GM23338 (cell line): ENCODE measurements around the gene ERBB3. TPM values are rescaled to one million over a fixed set of nuclear protein-coding genes. Genes with fewer than 3 reads are reported as not detected.
A peak's percentile ranks its signal among the peaks of the same experiment; 100 is the strongest.

Experiments used
- ATAC-seq: fragments of 200-7000 bp; cut with Tn5 transposase; 3 replicates; pipeline ENCODE4 v1.9.1; 2020
- DNase-seq: peaks from one replicate; pipeline ENCODE4 v3.0.0-alpha.2; 2015; ENCODE audit warnings: low spot score
- H2AFZ ChIP-seq: fragments of 200-600 bp; sonication (generic); 2 replicates; pipeline ENCODE4 v1.8.0; 2016; ENCODE audit warnings: antibody characterized with exemption, mild to moderate bottlenecking, moderate library complexity
- H3F3A ChIP-seq: fragments of 200-600 bp; sonication (generic); replicated peaks from 2 replicates; pipeline ENCODE4 v1.8.0; 2017; ENCODE audit warnings: antibody characterized with exemption, mixed run types, low read depth
- H3K27ac ChIP-seq: fragments of 200-600 bp; sonication (generic); 2 replicates; pipeline ENCODE4 v1.6.1; 2016; ENCODE audit warnings: low read depth
- H3K27me3 ChIP-seq: fragments of 200-600 bp; sonication (generic); 2 replicates; pipeline ENCODE4 v1.8.0; 2016; ENCODE audit warnings: mild to moderate bottlenecking, mixed run types, moderate library complexity; ENCODE audit not compliant: insufficient read depth
- H3K36me3 ChIP-seq: fragments of 200-600 bp; sonication (generic); 2 replicates; pipeline ENCODE4 v1.8.0; 2016; ENCODE audit warnings: mild to moderate bottlenecking; ENCODE audit not compliant: insufficient read depth
- H3K4me1 ChIP-seq: fragments of 200-600 bp; sonication (generic); 2 replicates; pipeline ENCODE4 v1.8.0; 2016; ENCODE audit warnings: mild to moderate bottlenecking, moderate library complexity; ENCODE audit not compliant: insufficient read depth
- H3K4me2 ChIP-seq: fragments of 200-600 bp; sonication (generic); 2 replicates; pipeline ENCODE4 v1.7.1; 2017; ENCODE audit warnings: mixed run types
- H3K4me3 ChIP-seq: fragments of 200-600 bp; sonication (generic); 2 replicates; pipeline ENCODE4 v1.6.1; 2016; ENCODE audit warnings: mixed run types
- H3K79me2 ChIP-seq: fragments of 200-600 bp; sonication (generic); replicated peaks from 2 replicates; pipeline ENCODE4 v1.8.0; 2017; ENCODE audit warnings: mild to moderate bottlenecking; ENCODE audit not compliant: insufficient read depth
- H3K9me2 ChIP-seq: fragments of 200-600 bp; sonication (generic); 2 replicates; pipeline ENCODE4 v1.8.0; 2017; ENCODE audit not compliant: insufficient read depth
- H4K20me1 ChIP-seq: fragments of 200-600 bp; sonication (generic); replicated peaks from 2 replicates; pipeline ENCODE4 v1.8.0; 2017; ENCODE audit warnings: mild to moderate bottlenecking; ENCODE audit not compliant: insufficient read depth
- H3K27ac Mint-ChIP-seq: 2 replicates; pipeline ENCODE4 v1.8.0; 2020; ENCODE audit warnings: inconsistent platforms, mild to moderate bottlenecking, moderate library complexity, mixed read lengths
- H3K27me3 Mint-ChIP-seq: 3 replicates; pipeline ENCODE4 v1.8.0; 2022; ENCODE audit warnings: low read depth, mild to moderate bottlenecking, moderate library complexity, mixed read lengths, inconsistent platforms; ENCODE audit not compliant: insufficient read depth, poor library complexity
- H3K36me3 Mint-ChIP-seq: 3 replicates; pipeline ENCODE4 v1.8.0; 2021; ENCODE audit warnings: low read depth, mild to moderate bottlenecking, inconsistent platforms, moderate library complexity, mixed read lengths
- H3K4me1 Mint-ChIP-seq: 3 replicates; pipeline ENCODE4 v1.8.0; 2020; ENCODE audit warnings: mild to moderate bottlenecking, inconsistent platforms, mixed read lengths
- H3K4me3 Mint-ChIP-seq: 3 replicates; pipeline ENCODE4 v1.8.0; 2021; ENCODE audit warnings: moderate library complexity, mild to moderate bottlenecking, inconsistent platforms, mixed read lengths
- H3K9me3 Mint-ChIP-seq: 3 replicates; pipeline ENCODE4 v1.8.0; 2020; ENCODE audit warnings: moderate library complexity, mild to moderate bottlenecking, inconsistent platforms, mixed read lengths
- CREB1 ChIP-seq: fragments of 250-450 bp; sonication (Bioruptor Pico); IDR thresholded peaks from 2 replicates; pipeline ENCODE4 v1.5.0; 2020; ENCODE audit warnings: low read depth, mild to moderate bottlenecking, moderate library complexity
- EZH2 ChIP-seq: fragments of 200-600 bp; sonication (generic); IDR thresholded peaks from one replicate; pipeline ENCODE4 v1.8.0; 2017; ENCODE audit warnings: antibody characterized with exemption, mild to moderate bottlenecking, low read depth; ENCODE audit not compliant: unreplicated experiment
- EZH2phosphoT487 ChIP-seq: fragments of 200-600 bp; sonication (generic); IDR thresholded peaks from one replicate; pipeline ENCODE4 v1.8.1; 2018; ENCODE audit warnings: antibody characterized with exemption; ENCODE audit not compliant: unreplicated experiment
- JUNB ChIP-seq: IDR thresholded peaks from one replicate; pipeline ENCODE4 v1.6.1; 2016; ENCODE audit warnings: antibody characterized with exemption; ENCODE audit not compliant: unreplicated experiment
- NANOG ChIP-seq: IDR thresholded peaks from 2 replicates; pipeline ENCODE4 v1.6.1; 2016; ENCODE audit warnings: antibody characterized with exemption, borderline replicate concordance
- POLR2AphosphoS5 ChIP-seq: IDR thresholded peaks from 2 replicates; pipeline ENCODE4 v1.6.1; 2016; ENCODE audit warnings: antibody characterized with exemption, low read depth
- STAT1 ChIP-seq: IDR thresholded peaks from one replicate; pipeline ENCODE4 v1.6.1; 2016; ENCODE audit warnings: antibody characterized with exemption; ENCODE audit not compliant: unreplicated experiment
- ZNF114 ChIP-seq: fragments of 250-450 bp; sonication (Bioruptor Pico); IDR thresholded peaks from 2 replicates; pipeline ENCODE4 v1.5.0; 2020; ENCODE audit warnings: mild to moderate bottlenecking, moderate library complexity
- ZNF331 ChIP-seq: fragments of 250-450 bp; sonication (Bioruptor Pico); IDR thresholded peaks from 2 replicates; pipeline ENCODE4 v1.5.0; 2020; ENCODE audit warnings: low read depth, mild to moderate bottlenecking, moderate library complexity
- polyA plus RNA-seq: library from polyadenylated mRNA; unstranded; fragments of >200 nt; fragmentation: Nextera tagmentation; extraction: Ambion mirVana; gene quantifications from 2 replicates; pipeline ENCODE4 v1.2.1, GENCODE V29; 2016
- total RNA-seq: library from RNA; depleted of rRNA; stranded (reverse); fragments of >200 nt; shearing (Covaris generic); gene quantifications from 2 replicates; pipeline ENCODE4 v1.2.3, GENCODE V29; 2014
- TF ChIP-seq, protein P1 (sequence below): fragments of 250-450 bp; sonication (Bioruptor Pico); IDR thresholded peaks from 2 replicates; pipeline ENCODE4 v1.5.0; 2020; ENCODE audit warnings: mild to moderate bottlenecking, moderate library complexity
- TF ChIP-seq, protein P2 (sequence below): IDR thresholded peaks from 2 replicates; pipeline ENCODE4 v1.6.1; 2016; ENCODE audit warnings: antibody characterized with exemption
- TF ChIP-seq, protein P3 (sequence below): IDR thresholded peaks from one replicate; pipeline ENCODE4 v1.6.1; 2018; ENCODE audit warnings: antibody characterized with exemption; ENCODE audit not compliant: unreplicated experiment
- TF ChIP-seq, protein P4 (sequence below), 2 experiments: fragments of 200-600 bp in 1 of 2; sonication (generic) in 1 of 2; conservative IDR thresholded peaks; 2 replicates each; pipeline versions ENCODE4 v1.5.1 to v1.6.1; 2016 to 2017; ENCODE audit warnings: antibody characterized with exemption in 2 of 2, low read depth in 2 of 2, mild to moderate bottlenecking in 2 of 2, moderate library complexity in 1 of 2

The ERBB3 gene
- total and polyA plus RNA-seq, 2 experiments from 2014 or later = 21.0 to 54.4 TPM

DNA sequence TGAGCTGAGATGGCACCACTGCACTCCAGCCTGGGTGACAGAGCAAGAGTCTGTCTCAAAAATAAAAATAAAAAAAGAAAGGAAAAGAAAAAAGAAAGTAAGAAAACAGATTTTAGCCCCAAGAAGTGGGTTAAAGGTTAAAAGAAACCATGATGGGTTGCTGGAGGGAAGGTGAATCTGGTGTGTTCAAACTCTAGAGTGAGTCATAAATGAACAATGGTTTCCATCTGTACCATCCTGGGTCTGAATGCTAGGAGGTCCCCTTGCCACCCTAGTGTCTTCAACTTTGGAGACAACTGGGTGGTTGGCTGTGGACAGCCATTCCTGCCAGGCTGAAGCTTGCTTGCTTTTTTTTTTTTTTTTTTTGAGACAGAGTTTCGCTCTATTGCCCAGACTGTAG, 39.8 kb upstream of the ERBB3 start:
- no peaks in the 10 kb centered on the region for H3K27me3 ChIP-seq
- H3K4me1 ChIP-seq = peaks cover 25% of the 10 kb centered on the region
- H3K27me3 Mint-ChIP-seq = peaks cover 5% of the 10 kb centered on the region
- peaks cover 23% of the 10 kb centered on the region for H3K36me3 ChIP-seq
- no peak overlapping the region for H3K4me2 ChIP-seq
- no peak for TF ChIP-seq STAT1
- no peak for TF ChIP-seq EZH2phosphoT487
- TF ChIP-seq ZNF114 (CRISPR knock-in tag) = no peak
- no peak for TF ChIP-seq ZNF331 (CRISPR knock-in tag)
- no peak for TF ChIP-seq CREB1 (CRISPR knock-in tag)
- no peak for TF ChIP-seq POLR2AphosphoS5
- TF ChIP-seq, protein P1, sequence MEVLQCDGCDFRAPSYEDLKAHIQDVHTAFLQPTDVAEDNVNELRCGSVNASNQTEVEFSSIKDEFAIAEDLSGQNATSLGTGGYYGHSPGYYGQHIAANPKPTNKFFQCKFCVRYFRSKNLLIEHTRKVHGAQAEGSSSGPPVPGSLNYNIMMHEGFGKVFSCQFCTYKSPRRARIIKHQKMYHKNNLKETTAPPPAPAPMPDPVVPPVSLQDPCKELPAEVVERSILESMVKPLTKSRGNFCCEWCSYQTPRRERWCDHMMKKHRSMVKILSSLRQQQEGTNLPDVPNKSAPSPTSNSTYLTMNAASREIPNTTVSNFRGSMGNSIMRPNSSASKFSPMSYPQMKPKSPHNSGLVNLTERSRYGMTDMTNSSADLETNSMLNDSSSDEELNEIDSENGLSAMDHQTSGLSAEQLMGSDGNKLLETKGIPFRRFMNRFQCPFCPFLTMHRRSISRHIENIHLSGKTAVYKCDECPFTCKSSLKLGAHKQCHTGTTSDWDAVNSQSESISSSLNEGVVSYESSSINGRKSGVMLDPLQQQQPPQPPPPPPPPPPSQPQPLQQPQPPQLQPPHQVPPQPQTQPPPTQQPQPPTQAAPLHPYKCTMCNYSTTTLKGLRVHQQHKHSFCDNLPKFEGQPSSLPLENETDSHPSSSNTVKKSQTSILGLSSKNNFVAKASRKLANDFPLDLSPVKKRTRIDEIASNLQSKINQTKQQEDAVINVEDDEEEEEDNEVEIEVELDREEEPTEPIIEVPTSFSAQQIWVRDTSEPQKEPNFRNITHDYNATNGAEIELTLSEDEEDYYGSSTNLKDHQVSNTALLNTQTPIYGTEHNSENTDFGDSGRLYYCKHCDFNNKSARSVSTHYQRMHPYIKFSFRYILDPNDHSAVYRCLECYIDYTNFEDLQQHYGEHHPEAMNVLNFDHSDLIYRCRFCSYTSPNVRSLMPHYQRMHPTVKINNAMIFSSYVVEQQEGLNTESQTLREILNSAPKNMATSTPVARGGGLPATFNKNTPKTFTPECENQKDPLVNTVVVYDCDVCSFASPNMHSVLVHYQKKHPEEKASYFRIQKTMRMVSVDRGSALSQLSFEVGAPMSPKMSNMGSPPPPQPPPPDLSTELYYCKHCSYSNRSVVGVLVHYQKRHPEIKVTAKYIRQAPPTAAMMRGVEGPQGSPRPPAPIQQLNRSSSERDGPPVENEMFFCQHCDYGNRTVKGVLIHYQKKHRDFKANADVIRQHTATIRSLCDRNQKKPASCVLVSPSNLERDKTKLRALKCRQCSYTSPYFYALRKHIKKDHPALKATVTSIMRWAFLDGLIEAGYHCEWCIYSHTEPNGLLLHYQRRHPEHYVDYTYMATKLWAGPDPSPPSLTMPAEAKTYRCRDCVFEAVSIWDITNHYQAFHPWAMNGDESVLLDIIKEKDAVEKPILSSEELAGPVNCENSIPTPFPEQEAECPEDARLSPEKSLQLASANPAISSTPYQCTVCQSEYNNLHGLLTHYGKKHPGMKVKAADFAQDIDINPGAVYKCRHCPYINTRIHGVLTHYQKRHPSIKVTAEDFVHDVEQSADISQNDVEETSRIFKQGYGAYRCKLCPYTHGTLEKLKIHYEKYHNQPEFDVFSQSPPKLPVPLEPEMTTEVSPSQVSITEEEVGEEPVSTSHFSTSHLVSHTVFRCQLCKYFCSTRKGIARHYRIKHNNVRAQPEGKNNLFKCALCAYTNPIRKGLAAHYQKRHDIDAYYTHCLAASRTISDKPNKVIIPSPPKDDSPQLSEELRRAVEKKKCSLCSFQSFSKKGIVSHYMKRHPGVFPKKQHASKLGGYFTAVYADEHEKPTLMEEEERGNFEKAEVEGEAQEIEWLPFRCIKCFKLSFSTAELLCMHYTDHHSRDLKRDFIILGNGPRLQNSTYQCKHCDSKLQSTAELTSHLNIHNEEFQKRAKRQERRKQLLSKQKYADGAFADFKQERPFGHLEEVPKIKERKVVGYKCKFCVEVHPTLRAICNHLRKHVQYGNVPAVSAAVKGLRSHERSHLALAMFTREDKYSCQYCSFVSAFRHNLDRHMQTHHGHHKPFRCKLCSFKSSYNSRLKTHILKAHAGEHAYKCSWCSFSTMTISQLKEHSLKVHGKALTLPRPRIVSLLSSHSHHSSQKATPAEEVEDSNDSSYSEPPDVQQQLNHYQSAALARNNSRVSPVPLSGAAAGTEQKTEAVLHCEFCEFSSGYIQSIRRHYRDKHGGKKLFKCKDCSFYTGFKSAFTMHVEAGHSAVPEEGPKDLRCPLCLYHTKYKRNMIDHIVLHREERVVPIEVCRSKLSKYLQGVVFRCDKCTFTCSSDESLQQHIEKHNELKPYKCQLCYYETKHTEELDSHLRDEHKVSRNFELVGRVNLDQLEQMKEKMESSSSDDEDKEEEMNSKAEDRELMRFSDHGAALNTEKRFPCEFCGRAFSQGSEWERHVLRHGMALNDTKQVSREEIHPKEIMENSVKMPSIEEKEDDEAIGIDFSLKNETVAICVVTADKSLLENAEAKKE (CRISPR knock-in tag) = no peak
- no peak for TF ChIP-seq JUNB
- TF ChIP-seq NANOG = no peak
- TF ChIP-seq, protein P2, sequence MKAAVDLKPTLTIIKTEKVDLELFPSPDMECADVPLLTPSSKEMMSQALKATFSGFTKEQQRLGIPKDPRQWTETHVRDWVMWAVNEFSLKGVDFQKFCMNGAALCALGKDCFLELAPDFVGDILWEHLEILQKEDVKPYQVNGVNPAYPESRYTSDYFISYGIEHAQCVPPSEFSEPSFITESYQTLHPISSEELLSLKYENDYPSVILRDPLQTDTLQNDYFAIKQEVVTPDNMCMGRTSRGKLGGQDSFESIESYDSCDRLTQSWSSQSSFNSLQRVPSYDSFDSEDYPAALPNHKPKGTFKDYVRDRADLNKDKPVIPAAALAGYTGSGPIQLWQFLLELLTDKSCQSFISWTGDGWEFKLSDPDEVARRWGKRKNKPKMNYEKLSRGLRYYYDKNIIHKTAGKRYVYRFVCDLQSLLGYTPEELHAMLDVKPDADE = no peak
- TF ChIP-seq, protein P3, sequence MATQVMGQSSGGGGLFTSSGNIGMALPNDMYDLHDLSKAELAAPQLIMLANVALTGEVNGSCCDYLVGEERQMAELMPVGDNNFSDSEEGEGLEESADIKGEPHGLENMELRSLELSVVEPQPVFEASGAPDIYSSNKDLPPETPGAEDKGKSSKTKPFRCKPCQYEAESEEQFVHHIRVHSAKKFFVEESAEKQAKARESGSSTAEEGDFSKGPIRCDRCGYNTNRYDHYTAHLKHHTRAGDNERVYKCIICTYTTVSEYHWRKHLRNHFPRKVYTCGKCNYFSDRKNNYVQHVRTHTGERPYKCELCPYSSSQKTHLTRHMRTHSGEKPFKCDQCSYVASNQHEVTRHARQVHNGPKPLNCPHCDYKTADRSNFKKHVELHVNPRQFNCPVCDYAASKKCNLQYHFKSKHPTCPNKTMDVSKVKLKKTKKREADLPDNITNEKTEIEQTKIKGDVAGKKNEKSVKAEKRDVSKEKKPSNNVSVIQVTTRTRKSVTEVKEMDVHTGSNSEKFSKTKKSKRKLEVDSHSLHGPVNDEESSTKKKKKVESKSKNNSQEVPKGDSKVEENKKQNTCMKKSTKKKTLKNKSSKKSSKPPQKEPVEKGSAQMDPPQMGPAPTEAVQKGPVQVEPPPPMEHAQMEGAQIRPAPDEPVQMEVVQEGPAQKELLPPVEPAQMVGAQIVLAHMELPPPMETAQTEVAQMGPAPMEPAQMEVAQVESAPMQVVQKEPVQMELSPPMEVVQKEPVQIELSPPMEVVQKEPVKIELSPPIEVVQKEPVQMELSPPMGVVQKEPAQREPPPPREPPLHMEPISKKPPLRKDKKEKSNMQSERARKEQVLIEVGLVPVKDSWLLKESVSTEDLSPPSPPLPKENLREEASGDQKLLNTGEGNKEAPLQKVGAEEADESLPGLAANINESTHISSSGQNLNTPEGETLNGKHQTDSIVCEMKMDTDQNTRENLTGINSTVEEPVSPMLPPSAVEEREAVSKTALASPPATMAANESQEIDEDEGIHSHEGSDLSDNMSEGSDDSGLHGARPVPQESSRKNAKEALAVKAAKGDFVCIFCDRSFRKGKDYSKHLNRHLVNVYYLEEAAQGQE = no peak
- no peak for TF ChIP-seq EZH2
- TF ChIP-seq, protein P4, sequence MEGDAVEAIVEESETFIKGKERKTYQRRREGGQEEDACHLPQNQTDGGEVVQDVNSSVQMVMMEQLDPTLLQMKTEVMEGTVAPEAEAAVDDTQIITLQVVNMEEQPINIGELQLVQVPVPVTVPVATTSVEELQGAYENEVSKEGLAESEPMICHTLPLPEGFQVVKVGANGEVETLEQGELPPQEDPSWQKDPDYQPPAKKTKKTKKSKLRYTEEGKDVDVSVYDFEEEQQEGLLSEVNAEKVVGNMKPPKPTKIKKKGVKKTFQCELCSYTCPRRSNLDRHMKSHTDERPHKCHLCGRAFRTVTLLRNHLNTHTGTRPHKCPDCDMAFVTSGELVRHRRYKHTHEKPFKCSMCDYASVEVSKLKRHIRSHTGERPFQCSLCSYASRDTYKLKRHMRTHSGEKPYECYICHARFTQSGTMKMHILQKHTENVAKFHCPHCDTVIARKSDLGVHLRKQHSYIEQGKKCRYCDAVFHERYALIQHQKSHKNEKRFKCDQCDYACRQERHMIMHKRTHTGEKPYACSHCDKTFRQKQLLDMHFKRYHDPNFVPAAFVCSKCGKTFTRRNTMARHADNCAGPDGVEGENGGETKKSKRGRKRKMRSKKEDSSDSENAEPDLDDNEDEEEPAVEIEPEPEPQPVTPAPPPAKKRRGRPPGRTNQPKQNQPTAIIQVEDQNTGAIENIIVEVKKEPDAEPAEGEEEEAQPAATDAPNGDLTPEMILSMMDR (conservative IDR thresholded peaks at IDR 0.05; ENCODE audit: low read depth in 2 of 2) = no peak
- H2AFZ ChIP-seq = no peak overlapping the region
- H3K9me3 Mint-ChIP-seq = no peaks in the 10 kb centered on the region; the same call in 1 of the 3 replicates
- H3K27ac Mint-ChIP-seq = no peak overlapping the region
- DNase-seq = no peak
- peaks cover 43% of the 10 kb centered on the region for H3K36me3 Mint-ChIP-seq
- peaks cover 19% of the 10 kb centered on the region for H4K20me1 ChIP-seq
- H3K4me1 Mint-ChIP-seq = peaks cover 40% of the 10 kb centered on the region
- H3K4me3 Mint-ChIP-seq = no peak overlapping the region
- peak overlapping the region; percentile 97 for H3K27ac ChIP-seq
- peaks cover 21% of the 10 kb centered on the region for H3K79me2 ChIP-seq
- peaks cover 35% of the 10 kb centered on the region for H3F3A ChIP-seq
- no peak overlapping the region for H3K4me3 ChIP-seq
- ATAC-seq = no peak
- no peaks in the 10 kb centered on the region for H3K9me2 ChIP-seq
